ENCODE measurements around the gene CDX1.

GRCh38 chr5:150210644-150211043, 44.1 kb downstream of the CDX1 start:
- TF ChIP-seq SP1 (IDR thresholded peaks at IDR 0.05) (no peak), ZNF384 (IDR thresholded peaks at IDR 0.05) (no peak), TARDBP (IDR thresholded peaks at IDR 0.05) (no peak)
